Coronary artery (tissue), 2 donors: ENCODE measurements around the gene PNP.

ENCODE experiments used
- DNase-seq: peaks from one replicate; pipeline ENCODE4 v3.0.0-alpha.2; 2017; ENCODE audit warnings: low spot score
- H3K27ac ChIP-seq, 2 donors: fragments of 200-600 bp; sonication (generic); one replicate each; pipeline ENCODE4 v1.5.1; 2016 to 2019
- H3K4me3 ChIP-seq: fragments of 200-600 bp; sonication (generic); 2 replicates; pipeline ENCODE4 v1.5.1; 2016; ENCODE audit warnings: mild to moderate bottlenecking, moderate library complexity
- CTCF ChIP-seq: fragments of 200-600 bp; sonication (generic); IDR thresholded peaks from one replicate; pipeline ENCODE4 v1.5.1; 2019; ENCODE audit warnings: antibody characterized with exemption

PNP gene

DNA sequence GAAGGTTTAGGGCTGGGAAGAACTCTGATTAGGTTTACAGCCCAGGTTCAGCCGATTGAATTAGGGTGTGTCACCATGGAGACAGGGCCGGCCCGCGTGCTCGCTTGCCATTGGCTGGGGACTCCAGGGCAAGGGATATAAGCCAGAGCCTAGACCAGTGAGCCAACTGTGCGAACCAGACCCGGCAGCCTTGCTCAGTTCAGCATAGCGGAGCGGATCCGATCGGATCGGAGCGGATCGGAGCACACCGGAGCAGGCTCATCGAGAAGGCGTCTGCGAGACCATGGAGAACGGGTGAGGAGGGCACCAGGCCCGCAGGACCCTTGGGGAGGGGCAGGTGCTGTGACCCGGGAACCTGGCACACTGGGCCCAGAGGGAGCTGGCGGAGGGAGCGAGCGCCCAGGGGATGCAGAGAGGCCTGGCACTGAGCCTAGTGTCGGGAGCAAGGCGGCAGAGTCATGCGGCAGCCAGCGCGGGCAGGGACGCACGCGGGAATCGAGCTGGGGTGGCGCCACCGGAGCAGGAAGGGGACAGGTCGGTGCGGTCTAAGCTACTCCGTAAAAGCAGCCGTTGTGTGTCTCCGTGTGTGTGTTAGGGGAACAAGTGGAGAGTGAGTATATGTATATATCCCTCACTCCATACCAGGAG, at the start of gene PNP:
PNP (plus strand) TSS at position 165 of the 648 bp plus-strand sequence; CDS start at position 284, 119 bp downstream.
- Histone ChIP-seq H3K4me3 (peak within 1 kb of the TSS; percentile 89), H3K27ac (peak within 1 kb of the TSS; percentile 75 to 97)
- no peak for TF ChIP-seq CTCF
- DNase-seq, result peak; percentile 93

GRCh38 chr14:20419419-20419818, 49.8 kb upstream of the PNP start:
- DNase-seq, result no peak
- TF ChIP-seq CTCF, result no peak
- Histone ChIP-seq H3K27ac (no peak overlapping the region), H3K4me3 (no peak overlapping the region)

DNA sequence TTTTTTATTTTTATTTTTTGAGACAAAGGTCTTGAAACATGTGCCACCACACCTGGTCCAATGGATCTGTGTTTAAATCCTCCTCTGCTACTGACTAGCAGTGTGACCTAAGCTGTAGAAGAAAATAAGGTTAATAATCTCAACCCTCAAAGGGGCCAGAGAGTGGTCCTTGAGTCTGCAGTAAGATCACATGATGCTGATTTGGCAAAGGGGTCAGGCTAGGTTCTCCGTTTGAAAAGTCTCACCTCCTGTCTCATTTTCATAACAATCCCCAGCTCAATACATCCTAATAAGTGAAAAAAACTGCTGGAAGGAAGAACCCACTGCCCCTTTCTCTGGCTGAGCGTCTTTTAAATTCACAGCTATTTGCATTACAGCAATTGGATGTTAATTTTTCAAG, 47.9 kb upstream of the PNP start:
- DNase-seq, result no peak
- no peak for TF ChIP-seq CTCF
- H3K27ac ChIP-seq, result no peak overlapping the region
- no peak overlapping the region for H3K4me3 ChIP-seq

- Histone ChIP-seq H3K4me3 (no peak overlapping the region), H3K27ac (no peak overlapping the region)
- no peak for DNase-seq
- TF ChIP-seq CTCF, result no peak
Observed at GRCh38 chr14:20422886-20423285, 46.3 kb upstream of the PNP start.

DNA sequence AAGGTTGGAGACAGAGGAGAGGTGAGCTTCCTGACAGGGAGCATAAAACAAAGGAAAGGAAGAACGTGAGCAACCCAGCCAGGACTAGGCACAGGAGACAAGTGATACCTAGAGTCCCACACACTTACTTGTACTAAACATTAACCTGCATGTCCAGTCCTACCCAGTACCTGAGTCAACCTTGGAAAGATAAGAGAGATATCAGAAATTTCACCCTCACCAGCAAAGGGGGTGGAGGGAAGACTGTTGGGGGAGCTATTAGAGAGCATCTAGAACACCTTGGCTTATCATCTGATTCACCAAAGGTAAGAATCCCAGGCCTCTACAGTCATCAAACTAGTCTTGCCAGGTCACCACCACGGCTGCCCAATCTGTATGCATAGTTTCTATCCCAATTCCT, 44.4 kb upstream of the PNP start:
- no peak overlapping the region for H3K4me3 ChIP-seq
- DNase-seq, result no peak
- no peak overlapping the region for H3K27ac ChIP-seq
- no peak for TF ChIP-seq CTCF

- no peak for TF ChIP-seq CTCF
- DNase-seq, result no peak
- no peak overlapping the region for H3K4me3 ChIP-seq
- H3K27ac ChIP-seq, result peak overlapping the region in 1 of 2 donors; percentile 51
Observed at GRCh38 chr14:20427231-20428009, 41.8 kb upstream of the PNP start.

- no peak for TF ChIP-seq CTCF
- DNase-seq, result no peak
- Histone ChIP-seq H3K4me3 (no peak overlapping the region), H3K27ac (no peak overlapping the region)
Observed at GRCh38 chr14:20428010-20428365, 41.2 kb upstream of the PNP start.
